ENCODE data around the gene GMPPA. TPM values are rescaled to one million over a fixed set of nuclear protein-coding genes. Genes with fewer than 3 reads are reported as not detected.

GMPPA gene
- total RNA-seq: 49.2 TPM

DNA sequence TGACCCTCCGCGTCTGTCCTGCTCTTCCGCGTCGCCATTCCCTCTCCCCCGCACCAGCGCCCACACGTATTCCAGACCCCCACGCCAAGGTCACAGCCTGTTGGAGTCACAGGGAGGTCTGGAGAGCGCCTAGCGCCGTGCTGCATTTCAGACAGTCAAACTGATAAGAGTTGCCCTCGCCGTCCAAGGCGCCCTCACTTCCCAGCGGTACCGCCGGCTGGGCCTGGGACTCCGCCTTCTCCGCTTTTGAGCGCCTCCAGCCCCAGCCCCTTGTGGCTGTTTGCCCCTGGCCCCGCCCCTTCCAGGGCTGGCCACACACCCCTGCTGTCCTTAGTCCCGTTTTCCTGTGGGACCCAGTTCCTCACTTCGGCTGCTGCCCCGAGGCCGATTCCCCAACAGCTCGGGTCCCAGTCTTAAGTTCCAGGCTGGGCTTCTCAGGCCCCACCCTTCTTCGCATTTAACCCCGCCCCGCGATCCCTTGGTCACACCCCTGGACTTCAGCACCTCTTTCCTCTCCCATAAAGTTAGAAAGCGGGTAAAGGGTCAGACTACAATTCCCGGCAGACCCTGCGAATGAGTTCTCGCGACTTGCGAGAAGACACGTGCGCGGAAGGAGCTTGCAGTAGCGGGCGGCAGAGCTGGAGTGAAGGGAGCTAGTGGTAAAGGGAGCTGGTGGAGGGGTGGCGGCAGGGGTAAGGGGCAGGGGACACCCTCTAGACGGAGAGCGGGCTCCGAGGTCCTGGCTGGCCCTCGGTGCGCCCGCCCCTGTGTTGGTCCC is at the start of gene GMPPA:
GMPPA (plus strand) TSS at position 612 of the 778 bp plus-strand sequence. CDS start 1,085 bp downstream, outside the sequence.
- DNase-seq (ENCODE audit: low spot score): peak; percentile 98

DNA sequence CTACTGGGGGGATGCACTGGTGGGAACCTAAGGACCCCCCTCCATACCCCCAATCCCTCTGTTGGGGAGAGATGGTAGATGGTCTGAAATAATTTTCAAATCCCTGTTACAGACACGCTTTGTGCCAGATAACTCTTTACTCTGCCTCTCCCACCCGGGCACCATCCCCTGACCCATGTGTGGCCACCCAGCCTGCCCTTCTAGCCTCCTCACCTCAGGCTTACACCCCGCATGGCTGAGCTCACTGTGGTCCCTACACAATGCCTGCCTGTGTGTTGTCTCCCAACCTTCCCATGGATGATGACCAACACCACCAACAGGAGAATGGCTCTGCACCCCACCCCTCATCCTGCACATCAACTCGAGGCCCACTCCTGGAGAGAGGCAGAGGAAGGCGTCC is 49.1 kb upstream of the GMPPA start:
- no peak for DNase-seq (ENCODE audit: low spot score)

DNA sequence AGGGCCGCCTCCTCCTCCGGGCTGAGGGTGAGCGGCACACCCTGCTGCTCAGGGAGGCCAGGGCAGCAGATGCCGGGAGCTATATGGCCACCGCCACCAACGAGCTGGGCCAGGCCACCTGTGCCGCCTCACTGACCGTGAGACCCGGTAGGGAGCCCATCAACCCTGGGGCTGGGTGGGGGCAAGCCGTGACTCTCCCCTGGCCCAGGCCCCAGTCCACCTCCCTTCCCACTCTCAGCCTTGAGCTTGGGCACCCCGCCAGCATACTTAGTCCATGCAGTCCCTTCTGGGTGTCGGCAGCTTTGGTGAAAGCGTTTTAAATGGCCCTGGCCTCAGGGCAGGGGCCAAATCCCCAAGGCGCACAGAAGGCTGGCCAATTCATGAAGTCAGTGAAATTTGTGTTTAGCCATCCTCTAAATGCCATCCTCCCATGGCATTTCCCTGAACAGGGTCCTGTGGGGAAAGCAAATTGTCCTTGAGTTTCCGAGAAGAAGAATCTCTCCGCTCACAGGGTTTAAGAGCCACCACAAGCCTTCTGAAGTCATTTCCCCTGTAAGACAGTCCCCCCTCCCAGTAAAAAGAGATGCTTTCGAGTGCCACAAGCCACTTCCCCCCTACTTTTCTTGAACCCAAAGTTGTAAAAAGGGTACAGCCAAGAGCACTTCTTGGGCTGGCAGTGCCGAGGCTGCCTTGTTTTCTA is 46.9 kb upstream of the GMPPA start:
- no peak for DNase-seq (ENCODE audit: low spot score)

DNA sequence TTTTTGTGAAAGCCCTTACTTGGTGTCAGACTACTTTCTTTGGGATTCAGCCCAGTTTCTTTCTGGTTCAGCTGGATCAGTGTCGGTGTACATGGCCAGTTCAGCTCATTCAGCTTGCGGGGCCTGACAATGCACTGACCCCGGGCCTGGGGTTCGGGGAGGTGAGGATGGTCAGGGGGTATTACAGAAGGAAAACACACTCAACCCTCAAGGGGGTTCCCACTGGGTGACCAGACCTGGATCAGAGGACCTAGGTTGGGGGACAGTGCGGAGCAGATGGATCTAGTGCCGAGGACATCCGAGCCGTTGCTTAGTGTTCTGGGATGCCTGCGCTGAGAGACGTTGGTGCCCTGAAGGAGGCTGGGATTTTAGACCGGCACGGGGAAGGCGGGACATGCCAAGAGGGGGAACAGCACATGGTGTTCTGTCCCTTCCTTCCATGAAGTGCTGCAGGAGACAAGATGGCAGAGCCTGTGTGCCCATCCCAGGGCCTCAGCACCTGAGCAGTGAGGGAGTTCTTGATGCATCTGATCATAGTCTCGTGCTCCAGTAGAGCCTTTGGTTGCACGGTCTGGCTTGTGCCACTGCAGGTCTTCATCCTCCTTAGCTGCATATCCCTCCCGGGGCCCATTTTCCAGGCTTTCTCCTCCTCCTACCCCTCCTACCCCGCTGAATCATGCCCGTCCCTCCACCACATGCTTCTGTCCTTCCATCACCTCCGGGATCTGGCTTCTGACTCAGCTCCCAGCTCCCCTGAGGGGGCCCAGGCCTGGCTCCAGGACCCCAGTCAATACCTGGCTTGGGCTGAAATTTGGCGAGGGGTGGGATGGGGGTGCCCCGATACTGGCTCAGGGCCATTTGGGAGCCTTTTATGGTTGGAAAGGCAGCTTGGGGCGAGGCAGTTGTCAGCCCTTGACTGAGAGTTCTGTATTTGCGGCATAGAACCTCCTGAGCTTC is 46.1 kb upstream of the GMPPA start:
- DNase-seq (ENCODE audit: low spot score): no peak

DNA sequence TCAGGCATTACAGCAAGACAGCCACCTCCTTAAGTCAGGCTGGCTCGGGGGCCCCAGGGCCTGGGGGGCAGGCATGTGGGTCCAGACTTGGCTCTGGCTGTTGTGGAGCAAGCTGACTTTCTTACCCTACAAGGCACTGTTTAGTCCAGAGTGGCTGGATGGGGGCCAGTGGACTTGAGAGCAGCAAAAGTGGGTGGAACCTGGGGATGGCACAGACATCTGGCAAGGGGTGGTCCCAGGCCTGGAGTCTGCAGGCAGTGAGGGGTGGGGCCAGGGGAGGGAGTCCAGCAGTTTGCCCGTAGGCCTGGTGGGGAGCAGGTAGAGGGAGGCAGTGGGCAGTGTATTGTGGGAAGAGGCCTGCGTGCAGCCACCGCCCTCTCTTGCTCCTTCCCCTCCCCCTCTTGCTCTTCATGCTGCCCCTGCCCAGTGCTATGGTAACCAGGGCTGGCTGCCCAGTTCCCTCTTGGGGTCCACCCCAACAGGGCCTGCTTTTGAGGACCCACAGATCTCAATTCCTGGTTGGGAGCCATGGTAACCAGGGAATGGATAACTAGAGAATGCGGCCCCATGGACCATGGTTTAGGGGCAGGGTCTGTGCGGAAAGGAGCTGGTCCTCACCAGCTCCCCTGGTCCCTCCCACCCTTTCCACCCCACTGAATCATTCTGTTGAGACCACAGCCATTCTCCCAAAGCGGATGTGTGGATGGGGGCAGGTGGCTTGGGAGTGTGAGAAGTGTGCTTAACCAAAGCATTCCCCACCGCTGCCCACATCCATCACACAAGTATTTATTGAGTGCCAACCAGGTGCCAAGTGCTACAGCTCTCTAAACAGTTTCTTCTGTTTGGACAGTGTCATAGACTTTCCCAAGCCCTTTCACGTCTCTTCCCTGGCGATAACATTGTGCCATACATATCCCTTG is 44.8 kb upstream of the GMPPA start:
- peak; percentile 81 for DNase-seq (ENCODE audit: low spot score)

DNA sequence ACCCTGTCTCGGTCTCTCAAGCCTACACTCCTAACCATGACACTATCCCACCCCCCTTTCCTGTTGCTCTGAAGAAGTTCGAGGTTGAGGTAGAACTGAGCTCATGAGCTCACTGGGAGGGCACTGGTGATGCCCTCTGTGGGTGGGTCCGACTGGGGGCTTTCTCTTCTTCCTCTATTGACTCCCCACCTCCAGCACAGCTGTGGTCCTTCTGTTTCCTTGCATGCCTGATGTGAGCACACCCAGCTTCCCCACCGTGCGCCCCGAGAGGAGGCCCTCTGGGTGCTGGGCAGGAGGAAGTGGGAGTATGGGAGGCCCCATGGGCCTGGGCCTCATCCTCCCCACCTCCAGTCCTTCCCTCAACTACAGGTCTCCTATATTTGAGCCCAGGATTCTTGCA is 43.1 kb upstream of the GMPPA start:
- DNase-seq (ENCODE audit: low spot score): no peak

DNA sequence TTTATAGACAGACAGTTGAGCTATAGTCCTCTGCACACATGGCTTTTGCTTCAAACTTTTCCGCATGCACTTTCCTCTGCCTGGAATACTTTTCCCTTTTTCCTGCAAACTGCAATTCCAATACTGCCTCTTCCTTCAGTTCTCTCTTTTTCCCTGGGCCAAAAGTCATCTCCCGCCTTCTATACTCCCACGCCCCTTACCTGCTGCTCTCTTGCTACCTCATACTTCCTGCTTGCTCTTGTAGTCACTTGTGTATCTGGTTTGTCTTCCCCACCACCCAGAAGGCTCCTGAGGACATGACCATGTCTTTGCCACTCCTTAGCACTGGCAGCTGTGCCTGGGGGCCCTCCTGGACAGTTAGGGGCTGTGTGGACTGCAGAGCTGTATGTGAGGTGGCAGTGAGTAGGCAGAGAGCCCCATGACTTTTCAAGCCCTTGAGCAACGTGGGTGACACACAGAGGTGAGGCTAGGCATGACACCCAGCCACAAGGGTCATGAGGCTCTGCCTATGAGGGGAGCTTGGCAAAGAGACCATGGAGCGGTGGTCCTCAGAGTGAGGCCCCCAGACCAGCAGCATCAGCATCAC is 40.8 kb upstream of the GMPPA start:
- no peak for DNase-seq (ENCODE audit: low spot score)

DNA sequence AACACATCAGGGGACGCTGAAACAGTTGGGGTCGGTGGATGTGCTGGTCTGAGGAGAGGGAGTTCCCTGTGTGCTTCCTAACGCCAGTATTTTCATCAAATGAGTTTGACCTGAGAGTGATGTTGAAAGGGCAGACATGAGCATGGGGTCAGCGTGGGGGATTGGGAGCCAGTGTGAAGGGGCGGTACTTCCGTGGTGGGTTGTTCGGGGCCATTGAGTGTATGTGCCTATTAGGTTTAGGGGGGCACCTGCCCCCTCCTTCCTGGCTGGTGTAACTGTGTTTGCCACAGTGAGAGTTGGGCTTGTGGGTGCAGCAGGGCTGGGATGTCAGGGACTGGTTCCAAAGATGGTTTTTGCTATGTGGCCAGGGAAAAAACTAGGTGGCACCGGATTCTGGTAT is 39.7 kb upstream of the GMPPA start:
- DNase-seq (ENCODE audit: low spot score): no peak

DNA sequence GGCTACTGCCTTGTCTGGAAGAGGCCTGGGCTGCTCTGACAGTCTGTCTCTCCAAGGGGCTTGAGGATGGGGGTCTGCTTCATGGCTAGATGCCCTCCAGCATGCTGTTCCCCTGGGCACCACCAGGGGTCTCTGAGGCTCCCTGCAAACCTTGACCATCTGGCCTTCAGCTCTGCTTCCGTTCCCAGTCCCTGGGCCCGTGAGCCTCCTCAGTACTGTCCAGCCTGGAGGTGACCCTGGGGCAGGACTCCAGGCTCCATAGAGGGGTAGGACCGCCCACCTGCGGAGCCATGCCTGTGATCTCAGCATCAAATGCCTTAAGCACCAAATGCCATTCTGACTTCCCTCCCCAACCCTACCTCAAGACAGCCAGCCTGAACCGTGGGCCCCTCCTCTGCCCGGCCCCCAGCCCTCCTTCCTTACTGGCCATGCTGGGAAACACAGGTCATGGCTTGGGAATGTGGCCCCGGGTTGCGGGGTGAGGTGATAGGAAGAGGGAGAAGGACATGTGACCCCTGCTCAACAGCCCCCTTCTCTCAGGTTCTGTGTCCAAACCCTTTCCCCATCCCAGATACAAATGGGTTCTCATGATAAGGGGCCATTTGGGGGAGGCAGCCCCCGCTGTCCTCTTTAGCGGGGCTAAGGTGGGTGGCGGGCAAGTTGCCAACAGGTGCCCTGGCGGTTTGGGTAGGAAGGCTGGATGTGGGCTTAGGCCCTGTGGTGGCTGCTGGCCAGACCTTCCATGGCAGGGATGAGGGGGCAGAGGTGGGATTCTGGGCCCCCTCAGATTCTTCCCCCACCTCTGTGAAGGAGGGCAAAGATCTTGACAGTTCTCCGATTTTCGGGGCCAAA is 39.0 kb upstream of the GMPPA start:
- peak; percentile 43 for DNase-seq (ENCODE audit: low spot score)

DNA sequence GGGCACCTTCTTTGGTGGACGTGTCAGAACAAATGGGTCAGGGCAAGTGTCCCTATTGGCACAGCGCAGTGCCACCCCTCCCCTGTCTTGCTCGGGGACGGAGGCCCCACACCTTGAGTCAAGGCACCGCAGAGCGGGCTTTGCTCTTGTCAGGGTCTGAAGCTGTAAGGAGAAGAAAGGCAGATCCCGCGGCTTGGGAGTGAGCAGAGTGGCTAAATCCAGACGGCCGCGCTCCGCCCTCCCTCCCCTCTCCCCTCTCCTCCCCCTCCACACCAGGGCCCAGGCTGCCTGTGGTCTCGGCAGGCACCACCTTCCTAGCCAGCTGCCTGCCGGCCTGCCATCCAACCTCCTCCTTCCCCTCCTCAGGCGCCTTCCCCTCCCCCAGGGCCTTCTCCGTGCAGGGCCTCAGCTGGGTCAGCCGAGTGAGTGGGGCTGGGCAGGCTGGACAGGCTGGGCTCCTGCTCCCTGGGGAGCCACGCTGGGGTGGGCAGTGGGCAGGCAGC is 38.2 kb upstream of the GMPPA start:
- peak; percentile 59 for DNase-seq (ENCODE audit: low spot score)

DNA sequence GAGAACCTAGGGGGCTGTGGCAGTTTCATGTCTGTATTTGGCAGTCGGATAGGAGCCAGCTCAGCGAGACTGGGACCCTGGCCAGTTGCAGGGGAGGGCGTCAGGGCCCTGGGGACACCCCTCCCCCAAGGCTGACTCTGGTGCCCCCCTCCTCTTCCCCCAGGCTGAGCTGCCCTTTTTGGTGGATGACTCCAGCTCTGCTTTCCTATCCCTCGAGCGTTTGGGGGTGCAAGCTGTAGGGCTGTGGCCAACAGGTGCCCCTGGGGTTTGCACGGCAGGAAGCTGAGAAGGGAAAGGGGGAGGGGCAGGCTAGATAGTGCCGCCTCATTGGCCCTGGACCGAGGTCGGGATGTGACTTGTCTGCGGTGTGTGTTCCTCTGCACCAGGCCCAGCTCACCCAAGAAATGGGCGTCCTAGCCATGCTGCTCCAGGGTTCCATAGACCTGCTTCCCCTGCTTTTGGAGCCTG is 37.6 kb upstream of the GMPPA start:
- no peak for DNase-seq (ENCODE audit: low spot score)

DNA sequence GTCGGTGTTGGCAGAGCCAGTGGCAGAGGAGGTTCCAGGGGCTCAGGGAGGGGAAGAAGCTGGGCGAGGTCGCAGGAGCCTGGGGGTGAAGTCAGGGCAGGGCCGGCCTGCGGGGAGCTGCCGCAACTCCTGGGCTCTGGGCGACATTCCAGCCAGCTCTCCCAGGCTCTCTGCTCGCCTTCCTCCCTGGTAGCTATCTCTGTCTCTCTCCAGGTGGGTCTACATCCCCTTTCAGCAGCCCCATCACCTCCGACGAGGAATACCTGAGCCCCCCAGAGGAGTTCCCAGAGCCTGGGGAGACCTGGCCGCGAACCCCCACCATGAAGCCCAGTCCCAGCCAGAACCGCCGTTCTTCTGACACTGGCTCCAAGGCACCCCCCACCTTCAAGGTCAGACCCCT is 37.0 kb upstream of the GMPPA start:
- DNase-seq (ENCODE audit: low spot score): no peak

DNA sequence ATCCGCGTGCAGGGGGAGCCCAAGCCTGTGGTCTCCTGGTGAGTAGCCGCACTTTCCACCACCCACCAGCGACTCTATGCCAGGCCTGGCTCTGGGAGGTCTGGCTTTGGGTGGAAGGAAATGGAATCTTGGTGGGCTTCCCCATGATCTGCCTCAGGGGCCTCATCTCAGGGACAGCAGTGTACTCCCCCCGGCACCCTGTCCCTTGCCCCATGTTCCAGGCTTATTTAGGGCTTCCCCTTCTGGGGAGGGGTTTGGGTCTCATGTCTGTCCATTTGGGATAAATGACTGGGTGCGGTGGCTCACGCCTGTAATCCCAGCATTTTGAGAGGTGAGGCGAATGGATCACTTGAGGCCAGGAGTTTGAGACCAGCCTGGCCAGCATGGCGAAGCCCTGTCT is 36.3 kb upstream of the GMPPA start:
- DNase-seq (ENCODE audit: low spot score): no peak

DNA sequence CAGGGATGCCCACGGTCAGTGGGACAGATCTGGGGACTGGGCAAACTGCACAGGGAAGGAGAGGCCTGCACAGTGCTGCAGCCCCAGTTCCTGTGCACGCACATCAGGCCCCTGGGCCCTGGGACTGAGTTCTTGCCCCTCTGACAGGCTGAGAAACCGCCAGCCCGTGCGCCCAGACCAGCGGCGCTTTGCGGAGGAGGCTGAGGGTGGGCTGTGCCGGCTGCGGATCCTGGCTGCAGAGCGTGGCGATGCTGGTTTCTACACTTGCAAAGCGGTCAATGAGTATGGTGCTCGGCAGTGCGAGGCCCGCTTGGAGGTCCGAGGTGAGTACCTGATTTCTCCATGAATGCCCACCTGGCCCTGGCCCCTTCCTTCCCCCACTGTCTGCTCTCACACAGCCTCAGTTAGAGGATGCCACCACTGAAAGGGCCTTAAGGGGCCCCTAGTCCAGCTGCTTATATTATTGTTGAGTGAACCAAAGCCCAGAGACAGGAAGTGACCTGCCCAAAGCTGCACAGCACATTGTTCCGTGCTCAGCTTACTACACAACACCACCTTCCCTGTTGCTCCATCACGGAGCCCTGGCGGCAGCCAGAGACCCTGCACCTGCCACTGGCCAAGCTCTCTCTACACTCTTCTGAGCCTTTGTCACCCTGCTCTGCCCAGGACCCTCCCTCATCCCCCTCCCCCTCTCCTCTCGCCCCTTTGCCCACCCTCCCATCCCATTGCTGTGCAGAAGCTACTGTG is 34.2 kb upstream of the GMPPA start:
- DNase-seq (ENCODE audit: low spot score): no peak

DNA sequence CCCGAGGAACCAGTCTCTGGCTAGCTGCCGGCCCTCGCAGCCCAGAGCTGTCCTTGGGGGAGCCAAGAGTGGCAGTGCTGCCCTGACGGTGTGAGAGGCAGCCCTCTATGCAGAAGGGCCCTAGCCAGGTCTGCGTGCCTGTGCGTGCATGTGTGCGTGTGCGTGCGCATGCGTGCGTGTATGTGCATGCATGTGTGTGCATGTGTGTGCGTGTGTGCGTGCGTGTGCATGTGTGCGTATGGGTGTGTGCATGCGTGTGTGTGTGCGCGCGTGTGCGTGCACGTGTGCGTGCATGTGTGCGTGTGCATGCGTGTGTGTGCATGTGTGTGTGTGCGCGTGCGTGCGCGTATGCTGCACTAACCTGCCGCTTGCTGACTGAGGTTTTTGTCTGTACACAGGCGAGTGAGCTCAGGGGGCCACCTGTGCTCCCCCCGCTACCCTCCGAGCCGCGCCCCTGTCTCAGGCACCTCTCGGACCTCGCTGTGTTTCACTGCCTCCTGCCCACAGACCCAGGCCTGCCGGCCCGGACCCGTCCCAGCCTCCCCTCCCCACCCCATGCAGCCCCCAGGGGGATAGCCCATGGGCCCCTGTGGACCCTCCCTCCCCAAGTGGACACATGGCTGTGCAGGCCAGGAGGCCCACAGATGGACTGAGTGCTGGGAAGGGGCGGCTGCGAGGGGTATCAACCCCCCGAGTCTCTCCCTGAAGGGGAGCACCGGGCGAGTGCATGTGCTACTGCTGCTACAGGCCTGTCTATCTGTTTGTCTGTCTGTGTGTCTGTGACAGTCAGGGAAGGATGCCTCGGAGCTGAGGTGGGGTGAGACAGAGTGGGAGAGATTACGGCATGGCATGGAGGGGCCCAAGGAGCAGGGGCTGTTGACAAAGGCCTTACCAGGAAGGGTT is 32.8 kb upstream of the GMPPA start:
- no peak for DNase-seq (ENCODE audit: low spot score)

DNA sequence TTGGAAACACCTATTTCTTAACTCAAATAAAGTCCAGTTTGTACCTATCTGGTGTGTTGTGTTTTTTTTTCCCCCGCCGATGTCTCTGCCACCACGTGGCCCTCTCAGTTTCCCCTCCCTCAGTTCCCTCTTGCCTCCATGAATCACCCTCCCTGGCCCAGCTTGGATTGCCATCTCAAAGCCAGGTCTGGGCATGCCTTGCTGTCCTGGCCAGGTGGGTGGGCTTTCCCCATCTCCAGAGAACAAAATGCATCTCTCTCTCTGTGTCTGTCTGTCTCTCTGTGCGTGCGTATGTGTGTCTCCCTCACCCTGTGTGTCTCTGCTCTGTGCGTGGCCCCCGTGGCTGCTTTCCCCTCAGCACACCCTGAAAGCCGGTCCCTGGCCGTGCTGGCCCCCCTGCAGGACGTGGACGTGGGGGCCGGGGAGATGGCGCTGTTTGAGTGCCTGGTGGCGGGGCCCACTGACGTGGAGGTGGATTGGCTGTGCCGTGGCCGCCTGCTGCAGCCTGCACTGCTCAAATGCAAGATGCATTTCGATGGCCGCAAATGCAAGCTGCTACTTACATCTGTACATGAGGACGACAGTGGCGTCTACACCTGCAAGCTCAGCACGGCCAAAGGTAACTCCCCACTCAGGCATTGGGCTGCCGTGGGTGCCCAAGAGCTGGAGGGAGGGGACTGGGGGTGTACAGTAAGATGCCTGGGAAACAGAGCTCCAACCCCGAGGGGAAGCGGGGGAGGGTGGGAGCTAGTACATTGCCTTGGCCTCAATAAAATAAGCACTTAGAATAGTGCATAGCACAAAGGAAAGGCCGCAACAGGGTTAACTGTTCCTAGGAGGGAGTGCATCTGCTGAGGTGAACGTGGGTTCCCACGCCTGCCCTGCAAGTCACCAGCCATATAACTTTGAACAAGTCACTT is 31.6 kb upstream of the GMPPA start:
- DNase-seq (ENCODE audit: low spot score): no peak

DNA sequence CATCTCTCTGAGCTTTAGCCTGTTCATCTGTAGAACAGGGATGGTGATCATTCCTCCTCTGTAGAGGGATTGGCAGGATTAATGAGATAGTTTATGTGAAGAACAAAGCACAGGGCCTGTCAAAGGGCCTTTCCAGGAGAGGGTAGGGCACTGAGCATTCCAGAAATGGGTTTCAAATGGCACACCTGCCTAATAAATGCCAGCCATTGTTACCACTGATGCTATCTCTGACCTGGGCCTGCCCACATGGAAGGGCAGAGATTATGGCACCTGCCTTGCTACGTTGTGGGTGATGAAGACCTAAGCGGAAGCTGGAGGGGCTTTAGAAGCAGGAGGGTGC is 31.0 kb upstream of the GMPPA start:
- DNase-seq (ENCODE audit: low spot score): no peak

Data from mucosa of gallbladder (tissue), 1 donor.